Measurements from ENCODE around the gene PBX1.

The PBX1 gene

DNA sequence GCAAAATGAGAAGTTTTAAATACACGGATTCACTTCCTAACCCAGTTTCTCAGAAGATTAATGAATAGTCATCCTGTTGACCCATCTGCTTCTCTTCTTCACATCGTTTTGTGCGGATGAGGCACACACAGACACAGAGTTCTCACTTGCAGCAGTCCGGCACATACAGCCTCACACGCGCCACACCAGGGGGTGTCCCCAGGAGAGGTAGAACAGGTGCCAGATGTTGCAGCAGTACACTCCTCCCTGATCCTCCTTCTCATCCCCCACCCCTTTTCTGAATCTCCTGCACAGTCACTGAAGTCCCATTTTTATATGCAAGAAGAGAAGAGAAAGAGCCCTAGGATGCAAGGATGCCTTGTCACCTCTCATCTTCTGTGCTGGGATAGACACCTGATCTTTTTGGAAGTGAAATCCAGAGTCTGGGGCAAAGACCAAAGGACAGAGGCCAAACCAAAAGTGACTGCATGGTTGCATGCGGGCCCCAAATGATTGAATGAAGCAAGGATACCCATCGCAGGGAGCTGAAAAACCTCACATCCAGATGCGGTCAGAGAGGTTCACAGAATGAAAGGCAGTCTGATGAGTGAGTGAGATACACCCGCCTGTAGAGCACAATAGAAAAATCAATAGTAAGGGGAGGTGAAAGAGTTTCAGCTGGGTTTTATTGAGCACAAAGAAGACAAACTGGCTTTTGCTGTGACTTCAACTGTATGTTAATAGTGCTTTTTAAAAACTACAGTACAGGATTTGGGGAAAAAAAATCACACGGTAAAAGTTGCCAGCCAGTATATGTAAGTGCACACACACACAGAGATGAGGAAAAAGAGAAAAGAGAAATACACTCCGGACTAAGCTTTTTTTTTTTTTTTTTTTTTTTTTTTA is 28.9 kb downstream of the PBX1 start:
- no peak for TF ChIP-seq CTCF (conservative IDR thresholded peaks at IDR 0.05)

DNA sequence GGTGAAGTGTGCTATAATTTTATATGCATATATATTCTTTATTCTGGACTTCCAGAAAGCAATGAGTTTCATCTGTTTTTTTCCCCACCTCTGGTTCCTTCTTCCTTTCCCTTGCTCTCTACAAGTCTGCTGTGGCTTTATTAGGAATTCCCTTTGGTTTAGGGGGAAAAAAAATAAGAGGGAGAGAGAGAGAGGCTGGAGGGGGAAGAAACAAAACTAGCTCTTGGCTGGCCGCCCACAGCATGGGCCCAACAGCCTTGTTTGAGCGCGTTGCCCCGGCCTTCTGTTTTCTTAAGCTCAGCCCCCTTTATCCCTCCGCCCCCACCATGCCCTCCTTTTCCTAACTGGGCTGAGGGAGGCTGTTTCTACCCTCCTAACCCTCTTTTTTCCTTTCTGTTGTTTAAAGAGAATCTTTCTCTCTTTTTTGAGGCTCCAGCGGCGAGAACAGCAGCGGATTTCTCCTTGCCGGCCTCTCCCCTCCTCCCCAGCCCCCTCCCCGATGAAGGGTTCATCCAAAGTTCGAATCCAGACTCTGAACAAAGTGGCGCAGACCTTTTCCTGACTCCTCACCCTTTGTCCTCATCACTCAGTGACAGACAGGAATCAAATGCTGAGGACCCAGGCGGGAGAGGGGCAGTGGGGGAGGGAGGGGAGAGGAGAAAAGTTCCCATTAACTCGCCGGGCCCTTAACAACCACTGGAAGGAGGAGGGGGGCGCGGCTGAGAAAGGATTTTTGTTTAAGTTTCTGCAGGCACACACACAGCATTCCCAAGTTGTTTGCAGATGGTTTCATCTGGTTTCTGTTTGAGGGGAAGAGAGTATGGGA is 29.7 kb downstream of the PBX1 start:
- no peak for TF ChIP-seq CTCF (conservative IDR thresholded peaks at IDR 0.05)
- H3K27ac ChIP-seq = peak overlapping the region; percentile 83

More for the DNA sequence above, 28.9 kb downstream of the PBX1 start:
- H3K27ac ChIP-seq = peak overlapping the region; percentile 83

DNA sequence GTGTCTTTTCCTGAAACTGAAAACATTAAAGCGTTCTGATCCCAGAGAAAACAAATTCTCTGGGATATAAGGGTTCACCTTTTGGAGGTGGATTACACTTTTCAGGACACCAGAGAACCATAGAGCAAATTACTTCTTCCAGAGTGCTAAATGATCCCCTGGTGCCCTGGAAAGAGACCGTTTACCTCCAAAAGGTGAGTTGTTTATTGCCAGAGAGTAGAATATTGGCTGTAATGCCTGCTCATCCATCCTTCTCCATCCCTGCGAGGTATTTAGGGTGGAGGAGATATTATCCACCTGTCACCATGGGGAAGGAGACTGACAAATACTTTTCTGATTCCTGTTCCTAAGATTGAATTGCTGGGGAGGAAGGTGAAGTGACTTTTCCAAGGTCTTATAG is 30.4 kb downstream of the PBX1 start:
- H3K27ac ChIP-seq = peak overlapping the region; percentile 83
- no peak for TF ChIP-seq CTCF (conservative IDR thresholded peaks at IDR 0.05)

DNA sequence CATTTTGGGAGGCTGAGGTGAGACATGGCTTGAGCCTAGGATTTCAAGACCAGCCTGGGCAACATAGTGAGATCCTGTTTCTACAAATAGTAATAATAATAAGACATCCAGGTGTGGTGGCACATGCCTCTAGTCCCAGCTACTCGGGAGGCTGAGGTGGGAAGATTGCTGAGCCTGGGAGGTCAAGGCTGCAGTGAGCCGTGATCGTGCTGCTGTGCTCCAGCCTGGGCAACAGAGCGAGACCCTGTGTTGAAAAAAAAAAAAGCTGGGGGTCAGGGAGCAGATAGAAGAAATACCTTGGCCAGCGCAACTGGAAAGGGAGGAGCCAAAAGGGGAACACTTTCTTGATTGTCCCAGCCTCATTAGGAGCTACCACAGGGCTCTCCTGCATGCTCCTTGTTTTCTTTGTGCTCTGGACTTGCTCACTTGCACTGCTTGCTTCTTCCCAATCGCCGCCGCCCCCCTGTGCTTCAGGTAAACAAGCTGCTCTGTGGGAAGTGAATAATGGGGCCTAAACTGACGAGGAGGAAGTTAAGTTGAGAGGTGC is 31.1 kb downstream of the PBX1 start:
- TF ChIP-seq CTCF (conservative IDR thresholded peaks at IDR 0.05) = no peak
- H3K27ac ChIP-seq = peak overlapping the region; percentile 83

- H3K27ac ChIP-seq = peak overlapping the region; percentile 83
- TF ChIP-seq CTCF (conservative IDR thresholded peaks at IDR 0.05) = no peak
Observed at GRCh38 chr1:164590592-164590991, 31.6 kb downstream of the PBX1 start.

- H3K27ac ChIP-seq = peak overlapping the region; percentile 83
- no peak for TF ChIP-seq CTCF (conservative IDR thresholded peaks at IDR 0.05)
Observed at GRCh38 chr1:164591858-164592257, 32.9 kb downstream of the PBX1 start.

DNA sequence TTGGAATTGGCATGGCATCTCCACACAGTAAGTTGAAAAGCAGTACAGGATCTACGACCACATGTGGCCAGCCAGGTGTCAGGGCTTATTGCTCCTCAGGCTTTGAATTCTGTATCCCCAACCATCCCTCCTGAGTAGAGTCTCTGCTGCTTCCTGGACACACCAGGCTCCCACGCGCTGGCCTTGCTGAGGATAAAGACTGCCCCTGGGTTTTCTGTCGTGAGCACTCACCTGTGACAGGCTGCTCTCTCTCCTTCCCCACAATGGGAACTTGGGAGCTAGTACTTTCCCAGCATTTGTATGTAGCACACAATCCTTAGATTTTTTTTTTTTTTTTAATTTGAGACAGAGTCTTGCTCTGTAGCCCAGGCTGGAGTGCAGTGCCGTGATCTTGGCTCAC is 33.6 kb downstream of the PBX1 start:
- peak overlapping the region; percentile 83 for H3K27ac ChIP-seq
- TF ChIP-seq CTCF (conservative IDR thresholded peaks at IDR 0.05) = no peak

All from VCaP (cell line).